ENCODE data around the gene CACNA1I.
A peak's percentile ranks its signal among the peaks of the same experiment; 100 is the strongest.

Gene CACNA1I

GRCh38 chr22:39583066-39583667 lies 12.6 kb downstream of the CACNA1I start:
- Histone ChIP-seq H3K27me3 (ENCODE audit: insufficient read depth, low read length) (peaks cover 16% of the 10 kb centered on the region), H3K27ac (ENCODE audit: low read depth, low read length) (no peak overlapping the region), H2AFZ (ENCODE audit: low read length, unreplicated experiment) (no peak overlapping the region), H3K36me3 (ENCODE audit: insufficient read depth, low read length) (no peaks in the 10 kb centered on the region), H3K79me2 (ENCODE audit: control insufficient read depth, insufficient read depth, low read length, unreplicated experiment) (no peaks in the 10 kb centered on the region), H3K4me3 (ENCODE audit: low read depth, low read length) (no peak overlapping the region), H3K4me1 (ENCODE audit: control insufficient read depth, insufficient read depth, low read length, unreplicated experiment) (no peaks in the 10 kb centered on the region)

- H2AFZ ChIP-seq (ENCODE audit: low read length, unreplicated experiment): no peak overlapping the region
- no peak overlapping the region for H3K4me3 ChIP-seq (ENCODE audit: low read depth, low read length)
- H3K79me2 ChIP-seq (ENCODE audit: control insufficient read depth, insufficient read depth, low read length, unreplicated experiment): no peaks in the 10 kb centered on the region
- H3K27ac ChIP-seq (ENCODE audit: low read depth, low read length): no peak overlapping the region
- H3K36me3 ChIP-seq (ENCODE audit: insufficient read depth, low read length): no peaks in the 10 kb centered on the region
- H3K27me3 ChIP-seq (ENCODE audit: insufficient read depth, low read length): no peaks in the 10 kb centered on the region
- peaks cover 15% of the 10 kb centered on the region for H3K4me1 ChIP-seq (ENCODE audit: control insufficient read depth, insufficient read depth, low read length, unreplicated experiment)
Measured at GRCh38 chr22:39589875-39590274, 19.3 kb downstream of the CACNA1I start.

GRCh38 chr22:39592081-39593065 lies 21.8 kb downstream of the CACNA1I start:
- no peak overlapping the region for H3K4me3 ChIP-seq (ENCODE audit: low read depth, low read length)
- H3K79me2 ChIP-seq (ENCODE audit: control insufficient read depth, insufficient read depth, low read length, unreplicated experiment): no peaks in the 10 kb centered on the region
- 0 out of 2 replicates have a peak, but pooled peaks cover 1% of the 10 kb centered on the region for H3K27me3 ChIP-seq (ENCODE audit: insufficient read depth, low read length)
- H2AFZ ChIP-seq (ENCODE audit: low read length, unreplicated experiment): no peak overlapping the region
- peaks cover 15% of the 10 kb centered on the region for H3K4me1 ChIP-seq (ENCODE audit: control insufficient read depth, insufficient read depth, low read length, unreplicated experiment)
- no peaks in the 10 kb centered on the region for H3K36me3 ChIP-seq (ENCODE audit: insufficient read depth, low read length)
- peak overlapping the region; percentile 43; the same call in 1 of the 2 replicates for H3K27ac ChIP-seq (ENCODE audit: low read depth, low read length)

GRCh38 chr22:39593066-39593930 lies 22.7 kb downstream of the CACNA1I start:
- no peaks in the 10 kb centered on the region for H3K36me3 ChIP-seq (ENCODE audit: insufficient read depth, low read length)
- H3K4me1 ChIP-seq (ENCODE audit: control insufficient read depth, insufficient read depth, low read length, unreplicated experiment): peaks cover 15% of the 10 kb centered on the region
- H3K4me3 ChIP-seq (ENCODE audit: low read depth, low read length): no peak overlapping the region
- H3K79me2 ChIP-seq (ENCODE audit: control insufficient read depth, insufficient read depth, low read length, unreplicated experiment): no peaks in the 10 kb centered on the region
- peak overlapping the region; percentile 43; the same call in 1 of the 2 replicates for H3K27ac ChIP-seq (ENCODE audit: low read depth, low read length)
- H2AFZ ChIP-seq (ENCODE audit: low read length, unreplicated experiment): no peak overlapping the region
- 0 out of 2 replicates have a peak, but pooled peaks cover 7% of the 10 kb centered on the region for H3K27me3 ChIP-seq (ENCODE audit: insufficient read depth, low read length)

GRCh38 chr22:39593931-39594285 lies 23.4 kb downstream of the CACNA1I start:
- Histone ChIP-seq H3K27me3 (ENCODE audit: insufficient read depth, low read length) (0 out of 2 replicates have a peak, but pooled peaks cover 7% of the 10 kb centered on the region), H3K4me1 (ENCODE audit: control insufficient read depth, insufficient read depth, low read length, unreplicated experiment) (peaks cover 15% of the 10 kb centered on the region), H3K4me3 (ENCODE audit: low read depth, low read length) (no peak overlapping the region), H3K36me3 (ENCODE audit: insufficient read depth, low read length) (no peaks in the 10 kb centered on the region), H3K27ac (ENCODE audit: low read depth, low read length) (no peak overlapping the region), H3K79me2 (ENCODE audit: control insufficient read depth, insufficient read depth, low read length, unreplicated experiment) (no peaks in the 10 kb centered on the region), H2AFZ (ENCODE audit: low read length, unreplicated experiment) (no peak overlapping the region)

GRCh38 chr22:39594411-39594810 lies 23.9 kb downstream of the CACNA1I start:
- Histone ChIP-seq H3K4me1 (ENCODE audit: control insufficient read depth, insufficient read depth, low read length, unreplicated experiment) (peaks cover 15% of the 10 kb centered on the region), H3K27ac (ENCODE audit: low read depth, low read length) (no peak overlapping the region), H3K4me3 (ENCODE audit: low read depth, low read length) (no peak overlapping the region), H3K36me3 (ENCODE audit: insufficient read depth, low read length) (no peaks in the 10 kb centered on the region), H3K27me3 (ENCODE audit: insufficient read depth, low read length) (0 out of 2 replicates have a peak, but pooled peaks cover 7% of the 10 kb centered on the region), H2AFZ (ENCODE audit: low read length, unreplicated experiment) (no peak overlapping the region), H3K79me2 (ENCODE audit: control insufficient read depth, insufficient read depth, low read length, unreplicated experiment) (no peaks in the 10 kb centered on the region)

GRCh38 chr22:39595622-39596172 lies 25.1 kb downstream of the CACNA1I start:
- 0 out of 2 replicates have a peak, but pooled peaks cover 7% of the 10 kb centered on the region for H3K27me3 ChIP-seq (ENCODE audit: insufficient read depth, low read length)
- no peak overlapping the region for H3K27ac ChIP-seq (ENCODE audit: low read depth, low read length)
- no peak overlapping the region for H2AFZ ChIP-seq (ENCODE audit: low read length, unreplicated experiment)
- no peaks in the 10 kb centered on the region for H3K79me2 ChIP-seq (ENCODE audit: control insufficient read depth, insufficient read depth, low read length, unreplicated experiment)
- H3K36me3 ChIP-seq (ENCODE audit: insufficient read depth, low read length): no peaks in the 10 kb centered on the region
- H3K4me1 ChIP-seq (ENCODE audit: control insufficient read depth, insufficient read depth, low read length, unreplicated experiment): peaks cover 15% of the 10 kb centered on the region
- H3K4me3 ChIP-seq (ENCODE audit: low read depth, low read length): no peak overlapping the region

GRCh38 chr22:39596601-39597000 lies 26.0 kb downstream of the CACNA1I start:
- Histone ChIP-seq H3K79me2 (ENCODE audit: control insufficient read depth, insufficient read depth, low read length, unreplicated experiment) (no peaks in the 10 kb centered on the region), H2AFZ (ENCODE audit: low read length, unreplicated experiment) (no peak overlapping the region), H3K27me3 (ENCODE audit: insufficient read depth, low read length) (peaks cover 7% of the 10 kb centered on the region; the same call in 1 of the 2 replicates), H3K4me3 (ENCODE audit: low read depth, low read length) (no peak overlapping the region), H3K36me3 (ENCODE audit: insufficient read depth, low read length) (no peaks in the 10 kb centered on the region), H3K4me1 (ENCODE audit: control insufficient read depth, insufficient read depth, low read length, unreplicated experiment) (peaks cover 15% of the 10 kb centered on the region), H3K27ac (ENCODE audit: low read depth, low read length) (no peak overlapping the region)

- H3K79me2 ChIP-seq (ENCODE audit: control insufficient read depth, insufficient read depth, low read length, unreplicated experiment): no peaks in the 10 kb centered on the region
- H3K27me3 ChIP-seq (ENCODE audit: insufficient read depth, low read length): peaks cover 7% of the 10 kb centered on the region; the same call in 1 of the 2 replicates
- no peak overlapping the region for H3K27ac ChIP-seq (ENCODE audit: low read depth, low read length)
- H2AFZ ChIP-seq (ENCODE audit: low read length, unreplicated experiment): no peak overlapping the region
- no peaks in the 10 kb centered on the region for H3K36me3 ChIP-seq (ENCODE audit: insufficient read depth, low read length)
- no peak overlapping the region for H3K4me3 ChIP-seq (ENCODE audit: low read depth, low read length)
- peaks cover 9% of the 10 kb centered on the region for H3K4me1 ChIP-seq (ENCODE audit: control insufficient read depth, insufficient read depth, low read length, unreplicated experiment)
Measured at GRCh38 chr22:39597236-39597869, 26.8 kb downstream of the CACNA1I start.
